Loucy (cell line): ENCODE measurements around the gene TBC1D7.

Source experiments
- EZH2phosphoT487 ChIP-seq: fragments of 200-600 bp; IDR thresholded peaks from 2 replicates; pipeline ENCODE4 v1.6.1; 2018; ENCODE audit warnings: antibody characterized with exemption, mild to moderate bottlenecking, moderate library complexity, borderline replicate concordance
- TF ChIP-seq, protein P1 (sequence below): fragments of 200-600 bp; sonication (generic); conservative IDR thresholded peaks from 2 replicates; pipeline ENCODE4 v1.5.1; 2014; ENCODE audit warnings: mild to moderate bottlenecking, antibody characterized with exemption, low read length

DNA sequence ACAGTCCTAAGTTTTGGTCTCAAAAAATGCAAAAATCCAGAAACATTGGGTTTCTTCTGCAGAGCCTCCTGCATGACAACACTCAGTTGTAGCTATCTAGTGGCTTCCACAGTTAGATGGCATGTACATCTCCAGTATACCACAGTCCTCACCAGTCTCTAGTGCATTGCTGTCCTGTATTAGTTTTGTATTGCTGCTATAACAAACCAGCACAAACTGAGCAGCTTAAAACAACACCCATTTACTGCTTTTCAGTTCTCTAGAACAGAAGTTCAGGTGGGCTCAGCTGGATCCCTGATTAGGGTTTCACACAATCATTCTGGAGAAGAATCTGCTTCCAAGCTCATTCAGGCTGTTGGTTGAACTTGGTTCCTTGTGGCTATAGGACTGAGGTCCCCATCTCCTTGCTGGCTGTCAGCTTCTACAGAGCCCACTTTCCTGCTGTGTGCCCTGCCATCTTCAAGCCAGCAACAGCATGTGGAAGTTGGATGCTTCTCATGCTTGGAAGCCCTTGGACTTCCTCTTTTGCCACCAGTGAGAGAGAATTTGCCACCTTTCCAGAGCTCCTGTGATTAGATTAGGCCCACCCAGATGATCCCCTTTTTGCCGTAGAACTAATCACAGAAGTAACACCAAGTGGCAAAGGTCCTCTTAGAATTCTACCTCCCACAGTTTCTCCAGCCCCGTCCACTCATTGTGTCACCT lies 48.9 kb upstream of the TBC1D7 start:
- TF ChIP-seq, protein P1, sequence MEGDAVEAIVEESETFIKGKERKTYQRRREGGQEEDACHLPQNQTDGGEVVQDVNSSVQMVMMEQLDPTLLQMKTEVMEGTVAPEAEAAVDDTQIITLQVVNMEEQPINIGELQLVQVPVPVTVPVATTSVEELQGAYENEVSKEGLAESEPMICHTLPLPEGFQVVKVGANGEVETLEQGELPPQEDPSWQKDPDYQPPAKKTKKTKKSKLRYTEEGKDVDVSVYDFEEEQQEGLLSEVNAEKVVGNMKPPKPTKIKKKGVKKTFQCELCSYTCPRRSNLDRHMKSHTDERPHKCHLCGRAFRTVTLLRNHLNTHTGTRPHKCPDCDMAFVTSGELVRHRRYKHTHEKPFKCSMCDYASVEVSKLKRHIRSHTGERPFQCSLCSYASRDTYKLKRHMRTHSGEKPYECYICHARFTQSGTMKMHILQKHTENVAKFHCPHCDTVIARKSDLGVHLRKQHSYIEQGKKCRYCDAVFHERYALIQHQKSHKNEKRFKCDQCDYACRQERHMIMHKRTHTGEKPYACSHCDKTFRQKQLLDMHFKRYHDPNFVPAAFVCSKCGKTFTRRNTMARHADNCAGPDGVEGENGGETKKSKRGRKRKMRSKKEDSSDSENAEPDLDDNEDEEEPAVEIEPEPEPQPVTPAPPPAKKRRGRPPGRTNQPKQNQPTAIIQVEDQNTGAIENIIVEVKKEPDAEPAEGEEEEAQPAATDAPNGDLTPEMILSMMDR = no peak
- no peak for TF ChIP-seq EZH2phosphoT487
